PC-9 (cell line): ENCODE measurements around the gene HENMT1.

Experiments used
- CTCF ChIP-seq: fragments of 200-600 bp; sonication (generic); conservative IDR thresholded peaks from 2 replicates; pipeline ENCODE4 v1.6.1; 2017; ENCODE audit warnings: mixed run types, antibody characterized with exemption, mild to moderate bottlenecking, moderate library complexity
- EZH2 ChIP-seq: fragments of 200-600 bp; sonication (generic); IDR thresholded peaks from 2 replicates; pipeline ENCODE4 v1.8.0; 2017; ENCODE audit warnings: antibody characterized with exemption, low read depth

GRCh38 chr1:108703939-108704338 lies 43.0 kb upstream of the HENMT1 start:
- no peak for TF ChIP-seq CTCF
- TF ChIP-seq EZH2, result no peak
